DMS 273 (cell line): ENCODE results near the gene CRACR2B.

Source experiments
- DNase-seq: peaks from one replicate; lab custom pipeline; 2025; ENCODE audit not compliant: unreplicated experiment; lab: John Stamatoyannopoulos, UW

CRACR2B gene

GRCh38 chr11:794766-795633 is 32.7 kb upstream of the CRACR2B start:
- peak; percentile 81 for DNase-seq

DNA sequence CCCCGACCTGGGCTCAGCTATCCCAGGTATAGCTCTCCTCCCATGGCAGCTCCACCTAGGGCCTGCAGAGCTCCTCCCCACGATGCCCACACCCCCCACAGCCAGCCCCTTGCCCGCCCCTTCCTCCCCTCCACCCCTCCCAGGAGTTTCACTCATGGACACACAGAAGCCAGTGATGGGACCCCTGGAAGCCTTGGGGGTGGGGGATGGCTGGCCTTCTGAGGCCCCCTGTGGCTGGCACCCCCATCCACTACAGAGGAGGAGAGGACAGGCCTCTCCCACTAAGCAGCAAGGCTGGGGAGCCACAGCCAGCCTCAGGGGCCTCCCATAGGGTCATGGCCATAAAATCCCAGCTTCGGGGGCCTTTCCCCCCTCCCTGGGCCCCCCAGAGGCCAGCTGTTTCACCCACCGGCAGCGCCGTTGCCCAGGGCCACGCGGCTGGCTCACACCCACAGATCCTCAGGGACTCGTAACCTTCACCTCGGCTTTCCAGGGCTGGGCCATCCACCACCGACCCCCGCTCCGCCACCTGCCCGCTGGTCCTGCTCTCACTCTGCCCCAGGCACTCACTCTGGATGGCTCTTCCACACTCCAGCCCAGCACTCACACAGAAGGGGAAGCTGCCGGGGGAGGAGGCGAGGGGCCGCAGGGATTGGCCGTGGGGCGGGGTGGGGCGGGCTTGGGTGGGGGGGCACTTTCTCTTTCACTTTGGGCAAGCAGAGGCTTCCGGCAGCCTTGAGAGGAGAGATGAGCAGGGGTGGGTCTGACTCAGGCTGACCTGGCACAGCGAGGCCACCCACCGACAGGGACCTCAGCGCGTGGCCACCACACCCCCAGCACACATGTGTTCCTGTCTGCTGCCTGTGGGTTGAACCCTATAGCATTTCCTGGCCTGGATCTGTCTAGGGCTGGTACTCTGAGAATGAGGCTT is 31.8 kb upstream of the CRACR2B start:
- peak; percentile 89 for DNase-seq

- no peak for DNase-seq
Measured at GRCh38 chr11:796565-797295, 31.0 kb upstream of the CRACR2B start.

- peak; percentile 93 for DNase-seq
Measured at GRCh38 chr11:797296-798092, 30.2 kb upstream of the CRACR2B start.

DNA sequence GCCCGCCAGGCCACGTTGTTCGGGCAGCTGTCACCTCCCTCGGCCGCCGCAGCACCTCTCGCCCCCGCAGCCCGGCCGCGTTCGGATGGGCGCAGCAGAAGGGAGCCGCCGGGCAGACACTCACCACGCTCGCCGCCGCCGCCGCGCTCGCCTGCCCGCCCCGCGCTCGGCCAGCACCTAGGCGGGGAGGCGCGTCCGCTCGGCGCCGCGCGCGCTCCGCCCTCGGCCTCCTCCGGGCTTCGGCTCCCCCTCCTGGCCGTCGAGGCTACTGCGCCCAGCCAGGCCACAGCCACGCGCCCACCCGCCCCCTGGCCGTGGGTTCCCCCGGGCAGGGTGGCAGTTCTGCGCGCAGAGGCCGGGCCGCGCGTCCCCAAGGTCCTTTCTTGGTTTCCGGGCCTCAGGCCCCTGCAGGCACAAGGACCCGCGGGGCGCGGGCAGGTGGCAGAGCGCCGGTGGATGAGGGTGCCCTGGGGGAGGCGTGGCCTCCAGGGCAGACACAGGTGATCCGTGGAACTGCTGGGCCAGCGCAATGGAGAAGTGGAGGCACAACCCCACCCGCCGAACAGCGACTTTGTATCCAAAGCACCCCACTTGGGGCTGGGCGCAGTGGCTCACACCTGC is 29.5 kb upstream of the CRACR2B start, which contains the start of gene SLC25A22:
SLC25A22 (minus strand) TSS at position 189 of the 621 bp plus-strand sequence. CDS start 3,275 bp downstream, outside the sequence.
- peak; percentile 91 for DNase-seq

GRCh38 chr11:799641-800316 is 27.9 kb upstream of the CRACR2B start:
- no peak for DNase-seq

- DNase-seq, result no peak
Measured at GRCh38 chr11:800473-800872, 27.2 kb upstream of the CRACR2B start.

DNA sequence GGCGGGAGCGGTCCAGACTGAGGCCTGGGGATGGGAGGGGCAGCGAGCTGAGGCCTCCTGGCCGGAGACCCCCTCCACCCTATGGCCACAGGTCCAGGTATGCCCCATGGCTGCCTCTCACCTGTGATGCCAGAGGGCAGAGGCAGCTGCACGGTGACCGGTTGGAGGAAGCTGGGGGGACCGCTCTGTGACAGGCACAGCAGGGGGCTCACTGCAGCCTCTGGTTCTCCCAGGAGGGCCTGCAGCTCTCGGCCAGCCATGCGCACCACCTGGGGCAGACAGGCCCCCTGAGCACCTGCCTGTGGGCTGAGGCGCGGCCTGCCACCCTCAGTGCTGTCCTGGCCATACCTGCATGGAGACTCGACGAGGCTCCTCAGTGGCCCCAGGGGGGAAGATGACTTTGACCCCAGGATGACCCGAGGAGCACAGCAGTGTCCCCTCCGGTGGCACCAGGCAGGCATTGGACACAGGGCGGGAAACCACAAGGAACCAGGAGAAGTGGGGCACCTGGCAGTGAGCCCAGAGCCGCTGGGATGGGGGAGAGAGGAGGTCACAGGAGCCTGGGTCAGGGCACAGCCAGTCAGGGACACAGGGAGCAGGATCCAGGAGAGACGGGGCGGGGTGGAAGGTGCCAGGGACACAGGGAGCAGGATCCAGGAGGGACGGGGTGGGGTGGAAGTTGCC is 26.5 kb upstream of the CRACR2B start:
- DNase-seq, result no peak

- no peak for DNase-seq
Measured at GRCh38 chr11:802018-802617, 25.6 kb upstream of the CRACR2B start.

DNA sequence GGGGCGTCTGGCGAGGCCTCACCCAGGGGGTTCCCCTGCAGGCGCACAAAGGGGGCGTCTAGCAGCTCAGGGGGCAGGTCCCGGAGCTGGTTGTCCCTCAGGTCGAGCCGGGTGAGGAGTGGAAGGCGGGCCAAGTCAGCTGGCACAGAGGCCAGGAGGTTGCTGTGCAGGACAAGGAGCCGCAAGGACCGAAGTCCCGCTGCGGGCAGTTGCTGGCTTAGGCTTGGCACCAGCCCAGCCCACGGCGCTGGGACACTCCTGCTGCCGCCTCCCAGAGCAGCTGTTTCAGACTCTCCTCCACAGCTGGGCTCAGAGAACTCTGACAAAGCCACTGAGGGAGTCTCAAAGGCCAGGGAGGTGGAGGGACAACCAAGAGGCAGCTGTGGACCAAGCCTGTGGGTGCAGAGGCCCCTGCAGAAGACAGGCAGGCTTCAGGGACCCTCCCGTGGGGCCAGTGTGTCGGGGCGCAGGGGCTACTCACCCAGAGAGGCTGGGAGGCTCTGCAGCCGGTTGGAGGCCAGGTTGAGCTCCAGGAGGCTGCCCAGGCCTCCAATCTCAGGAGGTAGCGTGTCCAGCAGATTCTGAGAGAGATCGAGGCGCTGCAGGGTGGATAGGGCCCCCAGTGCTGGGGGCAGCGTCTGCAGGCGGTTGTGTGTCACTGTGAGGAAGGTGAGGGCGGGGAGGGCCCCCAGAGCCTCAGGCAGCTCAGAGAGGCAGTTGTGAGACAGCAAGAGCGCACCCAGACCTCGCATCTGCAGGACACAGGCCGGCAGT is 24.8 kb upstream of the CRACR2B start:
- DNase-seq, result peak; percentile 57

DNA sequence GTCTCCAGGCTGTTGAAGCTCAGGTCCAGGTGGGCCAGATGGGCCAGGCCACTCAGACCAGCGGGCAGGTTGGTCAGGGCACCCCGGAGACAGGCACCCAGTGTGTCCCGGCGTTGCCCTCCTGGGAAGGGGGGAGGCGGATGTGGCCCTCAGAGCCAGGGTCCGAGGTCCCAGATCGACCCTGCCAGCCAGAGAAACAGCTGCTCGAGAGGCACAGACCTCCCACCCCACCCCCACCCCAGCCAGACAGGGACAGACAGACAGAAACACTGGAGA is 24.3 kb upstream of the CRACR2B start:
- DNase-seq, result no peak

DNA sequence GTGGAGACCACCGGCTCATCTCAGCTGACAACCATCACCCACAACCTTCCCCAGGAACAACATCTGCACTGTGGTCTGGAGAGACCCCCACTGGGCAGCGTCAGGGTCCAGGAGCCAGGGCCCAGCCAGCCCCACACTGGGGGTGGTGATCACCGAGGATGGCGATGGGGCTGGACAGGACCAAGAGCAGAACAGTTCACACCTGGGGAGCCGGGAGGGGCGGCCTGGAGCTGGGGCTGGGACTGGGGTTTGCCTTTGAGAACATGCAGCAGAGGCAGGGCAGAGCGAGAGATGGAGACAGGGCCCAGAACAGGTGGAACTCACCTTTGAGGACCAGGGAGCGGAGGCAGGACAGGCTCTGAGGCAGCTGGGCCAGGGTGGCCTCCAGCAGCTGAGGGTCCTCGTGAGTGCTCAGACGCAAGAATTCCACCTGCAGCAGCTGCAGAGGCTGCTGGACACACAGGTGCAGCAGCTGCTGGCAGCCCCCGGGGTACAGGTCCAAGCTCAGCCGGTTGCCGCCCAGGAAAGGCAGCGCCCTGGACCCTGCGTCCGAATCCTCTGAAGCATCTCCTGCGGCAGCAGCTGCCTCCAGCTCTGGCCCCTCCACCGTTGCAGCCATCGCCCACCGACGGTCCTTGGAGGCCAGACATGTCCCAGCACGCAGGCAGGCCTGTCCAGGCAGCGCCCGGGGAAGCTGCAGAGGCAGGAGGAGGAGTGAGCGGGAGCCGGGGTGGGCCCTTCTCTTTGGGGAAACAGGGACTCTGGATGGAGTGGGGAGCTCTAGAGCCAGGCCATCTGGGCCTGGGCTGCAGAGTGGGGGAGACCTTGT is 23.7 kb upstream of the CRACR2B start:
- peak; percentile 81 for DNase-seq

DNA sequence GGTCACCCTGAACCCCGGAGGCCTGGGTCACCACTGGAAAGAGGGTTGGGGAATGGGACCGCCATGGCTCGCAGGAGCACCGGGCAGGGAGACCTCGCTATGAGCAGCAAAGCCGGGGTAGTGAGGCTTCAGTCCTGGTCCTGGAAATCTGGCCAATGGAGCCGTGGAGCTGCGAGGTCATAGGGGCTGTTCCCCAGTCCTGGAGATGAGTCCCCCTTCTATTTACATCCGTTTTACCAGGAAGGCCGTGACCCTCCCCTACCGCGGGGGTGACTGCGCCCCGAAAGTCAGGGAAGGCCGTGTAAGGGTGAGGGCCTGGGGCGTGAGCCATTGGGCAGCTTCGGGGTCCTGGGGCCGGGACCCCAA is 23.1 kb upstream of the CRACR2B start:
- DNase-seq, result no peak

DNA sequence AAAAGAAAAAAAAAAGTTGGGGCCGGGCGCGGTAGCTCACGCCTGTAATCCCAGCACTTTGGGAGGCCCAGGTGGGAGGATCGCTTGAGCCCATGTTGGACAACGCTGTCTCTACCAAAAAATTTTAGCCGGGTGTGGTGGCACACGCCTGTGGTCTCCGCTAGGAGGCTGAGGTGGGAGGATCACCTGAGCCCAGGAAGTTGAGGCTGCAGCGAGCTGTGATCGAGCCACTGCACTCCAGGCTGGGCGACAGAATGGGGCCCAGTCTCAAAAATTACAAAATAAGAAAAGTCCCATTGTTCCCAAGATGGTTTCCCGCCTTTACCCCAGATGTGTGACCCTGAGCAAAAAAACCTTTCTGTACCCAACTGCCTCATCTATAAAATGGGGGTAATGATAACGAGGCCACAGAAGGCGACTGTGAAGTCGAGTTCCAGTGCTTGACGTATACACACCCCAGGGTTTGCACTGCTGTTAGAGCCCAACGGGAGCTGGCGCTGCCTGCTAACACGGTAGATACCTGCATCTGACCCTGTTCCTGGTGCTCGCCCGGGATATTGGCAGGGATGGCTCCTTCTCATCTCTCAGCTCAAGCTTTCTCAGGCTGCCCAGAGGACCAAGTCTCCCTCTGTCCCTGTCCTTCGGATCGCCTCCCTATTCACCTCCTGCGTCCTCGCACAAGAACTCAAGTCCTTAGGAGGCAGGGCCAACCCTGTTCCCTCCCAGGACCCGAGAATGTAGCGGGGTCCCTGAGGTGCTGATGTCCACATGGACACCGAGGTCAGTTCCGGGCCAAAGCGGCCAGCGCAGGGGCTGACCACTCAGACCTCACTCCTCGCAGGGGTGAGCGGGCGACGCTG is 19.1 kb upstream of the CRACR2B start:
- DNase-seq, result peak; percentile 55

GRCh38 chr11:809287-810039 is 18.3 kb upstream of the CRACR2B start, which contains the start of gene RPLP2:
RPLP2 (plus strand) TSS chr11:809967; CDS start chr11:810235, 268 bp downstream.
- DNase-seq, result peak; percentile 98
